RWPE2 (cell line): Measurements from ENCODE around the gene KCNA2.

ENCODE experiments used
- ATAC-seq: fragments of 200-7000 bp; cut with Tn5 transposase; 3 replicates; pipeline ENCODE4 v1.9.1; 2021; ENCODE audit warnings: low read depth
- DNase-seq: peaks from one replicate; pipeline ENCODE4 v3.0.0-alpha.2; 2020; ENCODE audit warnings: low spot score
- H3K27ac ChIP-seq: fragments of 450-650 bp; 2 replicates; pipeline ENCODE4 v1.5.1; 2017; ENCODE audit warnings: mild to moderate bottlenecking; ENCODE audit not compliant: poor library complexity, severe bottlenecking
- H3K27me3 ChIP-seq: fragments of 250-450 bp; sonication (Bioruptor Pico); 2 replicates; pipeline ENCODE4 v1.5.1; 2021; ENCODE audit warnings: mild to moderate bottlenecking, moderate library complexity; ENCODE audit not compliant: insufficient read depth, poor library complexity, severe bottlenecking
- H3K36me3 ChIP-seq: fragments of 250-450 bp; sonication (Bioruptor Pico); 2 replicates; pipeline ENCODE4 v1.5.1; 2020; ENCODE audit warnings: low read depth, mild to moderate bottlenecking, moderate library complexity
- H3K4me1 ChIP-seq: fragments of 250-450 bp; sonication (Bioruptor Pico); 2 replicates; pipeline ENCODE4 v1.5.1; 2021; ENCODE audit warnings: mild to moderate bottlenecking, moderate library complexity; ENCODE audit not compliant: insufficient read depth, poor library complexity, severe bottlenecking
- H3K4me3 ChIP-seq: fragments of 250-450 bp; sonication (Bioruptor Pico); 2 replicates; pipeline ENCODE4 v1.5.1; 2021; ENCODE audit warnings: mild to moderate bottlenecking, moderate library complexity; ENCODE audit not compliant: severe bottlenecking
- H3K9me3 ChIP-seq: fragments of 250-450 bp; sonication (Bioruptor Pico); 2 replicates; pipeline ENCODE4 v1.5.1; 2021; ENCODE audit warnings: mild to moderate bottlenecking, moderate library complexity; ENCODE audit not compliant: severe bottlenecking
- TF ChIP-seq, protein P1 (sequence below): fragments of 450-650 bp; IDR thresholded peaks from one replicate; pipeline ENCODE4 v1.5.1; 2017; ENCODE audit warnings: mild to moderate bottlenecking, moderate library complexity; ENCODE audit not compliant: poor library complexity, severe bottlenecking

KCNA2 gene

DNA sequence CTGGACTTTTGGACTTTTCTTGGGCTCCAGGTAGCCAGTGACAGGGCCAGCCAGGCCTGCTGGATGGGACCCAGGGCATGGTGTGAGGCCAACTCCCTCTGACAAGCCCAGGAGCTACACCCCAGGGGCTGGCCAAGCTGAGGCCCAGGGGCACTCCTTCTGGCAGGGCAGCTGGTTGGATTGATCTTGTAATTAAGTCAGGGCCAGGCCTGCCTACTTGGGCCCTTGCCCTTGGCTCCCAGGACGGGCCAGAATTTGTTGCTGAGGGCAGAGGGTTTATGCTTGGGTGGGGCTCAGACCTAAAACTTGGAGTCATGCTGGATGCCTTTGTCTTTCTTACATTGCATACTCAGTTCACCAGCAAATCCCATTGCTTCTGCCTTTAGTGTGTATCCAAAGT lies 20.7 kb downstream of the KCNA2 start:
- no peak for DNase-seq
- ATAC-seq: no peak
- H3K36me3 ChIP-seq: no peaks in the 10 kb centered on the region
- no peak overlapping the region for H3K4me3 ChIP-seq
- H3K9me3 ChIP-seq: no peaks in the 10 kb centered on the region
- no peaks in the 10 kb centered on the region for H3K4me1 ChIP-seq
- H3K27ac ChIP-seq: no peak overlapping the region
- TF ChIP-seq, protein P1, sequence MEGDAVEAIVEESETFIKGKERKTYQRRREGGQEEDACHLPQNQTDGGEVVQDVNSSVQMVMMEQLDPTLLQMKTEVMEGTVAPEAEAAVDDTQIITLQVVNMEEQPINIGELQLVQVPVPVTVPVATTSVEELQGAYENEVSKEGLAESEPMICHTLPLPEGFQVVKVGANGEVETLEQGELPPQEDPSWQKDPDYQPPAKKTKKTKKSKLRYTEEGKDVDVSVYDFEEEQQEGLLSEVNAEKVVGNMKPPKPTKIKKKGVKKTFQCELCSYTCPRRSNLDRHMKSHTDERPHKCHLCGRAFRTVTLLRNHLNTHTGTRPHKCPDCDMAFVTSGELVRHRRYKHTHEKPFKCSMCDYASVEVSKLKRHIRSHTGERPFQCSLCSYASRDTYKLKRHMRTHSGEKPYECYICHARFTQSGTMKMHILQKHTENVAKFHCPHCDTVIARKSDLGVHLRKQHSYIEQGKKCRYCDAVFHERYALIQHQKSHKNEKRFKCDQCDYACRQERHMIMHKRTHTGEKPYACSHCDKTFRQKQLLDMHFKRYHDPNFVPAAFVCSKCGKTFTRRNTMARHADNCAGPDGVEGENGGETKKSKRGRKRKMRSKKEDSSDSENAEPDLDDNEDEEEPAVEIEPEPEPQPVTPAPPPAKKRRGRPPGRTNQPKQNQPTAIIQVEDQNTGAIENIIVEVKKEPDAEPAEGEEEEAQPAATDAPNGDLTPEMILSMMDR: no peak
- peaks cover 4% of the 10 kb centered on the region for H3K27me3 ChIP-seq

DNA sequence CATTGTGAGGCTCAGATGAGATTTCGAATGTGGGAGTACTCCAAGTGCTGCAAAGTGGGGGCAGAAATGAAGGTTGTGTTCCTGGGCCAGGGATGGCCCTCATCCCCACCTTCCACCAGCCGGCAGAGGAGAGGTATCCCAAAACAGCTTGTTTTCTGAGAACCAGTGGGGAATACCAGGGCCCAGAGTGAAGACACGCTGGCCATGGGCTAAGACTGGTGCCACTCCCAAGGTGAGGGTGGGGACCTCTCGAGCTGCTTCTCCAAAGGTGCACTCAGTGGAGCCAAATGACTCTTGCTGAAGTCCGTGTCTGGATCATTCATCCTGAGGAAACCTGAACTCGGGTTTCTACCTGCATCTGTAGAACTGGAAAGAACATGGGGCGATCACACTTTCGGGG lies 22.1 kb downstream of the KCNA2 start:
- no peak overlapping the region for H3K27ac ChIP-seq
- H3K36me3 ChIP-seq: no peaks in the 10 kb centered on the region
- ATAC-seq (no peak), DNase-seq (no peak)
- H3K9me3 ChIP-seq: no peaks in the 10 kb centered on the region
- TF ChIP-seq, protein P1: no peak
- H3K4me3 ChIP-seq: no peak overlapping the region
- no peaks in the 10 kb centered on the region for H3K4me1 ChIP-seq
- peaks cover 4% of the 10 kb centered on the region for H3K27me3 ChIP-seq

DNA sequence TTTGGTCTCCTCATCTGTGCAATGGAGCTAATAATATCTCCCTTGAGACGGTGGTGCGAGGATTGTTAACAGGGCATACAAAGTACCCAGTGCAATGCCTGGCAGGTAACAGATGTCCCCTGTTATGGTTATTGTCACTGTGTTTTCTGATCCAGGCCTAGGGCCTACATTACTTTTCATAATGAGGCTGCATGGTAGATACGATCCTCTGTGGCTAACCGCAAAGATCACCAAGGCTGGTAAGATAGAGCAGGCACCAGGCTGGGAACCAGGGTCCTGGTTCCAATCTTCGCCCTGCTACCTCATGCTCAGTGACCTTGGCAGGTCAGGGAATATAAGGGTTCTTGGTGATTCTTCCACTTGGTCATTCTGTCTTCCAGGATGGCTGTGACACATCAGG lies 22.7 kb downstream of the KCNA2 start:
- TF ChIP-seq, protein P1: no peak
- ATAC-seq (no peak), DNase-seq (no peak)
- H3K9me3 ChIP-seq: no peaks in the 10 kb centered on the region
- H3K36me3 ChIP-seq: no peaks in the 10 kb centered on the region
- H3K27me3 ChIP-seq: peaks cover 4% of the 10 kb centered on the region
- H3K4me3 ChIP-seq: no peak overlapping the region
- no peaks in the 10 kb centered on the region for H3K4me1 ChIP-seq
- no peak overlapping the region for H3K27ac ChIP-seq

DNA sequence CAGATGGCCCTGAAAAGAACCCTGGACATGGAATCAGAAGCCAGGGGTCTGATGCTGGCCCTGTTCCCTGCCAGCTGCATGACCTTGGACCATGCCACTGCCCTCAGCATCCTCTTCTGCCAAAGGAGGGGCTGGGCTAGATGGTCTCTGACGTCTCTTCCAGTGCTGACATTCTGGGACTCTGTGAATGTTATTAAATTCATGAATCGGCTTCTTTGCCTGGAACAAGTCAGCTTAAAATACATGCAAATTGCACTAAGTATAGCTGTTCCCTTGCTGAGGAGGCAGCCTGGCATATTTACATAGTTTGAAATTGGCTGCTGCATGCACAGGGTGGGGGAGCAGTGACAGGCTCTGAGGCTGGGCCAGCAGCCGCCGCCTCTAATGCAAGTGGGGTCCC lies 23.8 kb downstream of the KCNA2 start:
- DNase-seq: no peak
- no peak for ATAC-seq
- H3K36me3 ChIP-seq: no peaks in the 10 kb centered on the region
- TF ChIP-seq, protein P1: no peak
- peaks cover 6% of the 10 kb centered on the region for H3K27me3 ChIP-seq
- H3K4me1 ChIP-seq: no peaks in the 10 kb centered on the region
- H3K4me3 ChIP-seq: no peak overlapping the region
- no peaks in the 10 kb centered on the region for H3K9me3 ChIP-seq
- no peak overlapping the region for H3K27ac ChIP-seq

DNA sequence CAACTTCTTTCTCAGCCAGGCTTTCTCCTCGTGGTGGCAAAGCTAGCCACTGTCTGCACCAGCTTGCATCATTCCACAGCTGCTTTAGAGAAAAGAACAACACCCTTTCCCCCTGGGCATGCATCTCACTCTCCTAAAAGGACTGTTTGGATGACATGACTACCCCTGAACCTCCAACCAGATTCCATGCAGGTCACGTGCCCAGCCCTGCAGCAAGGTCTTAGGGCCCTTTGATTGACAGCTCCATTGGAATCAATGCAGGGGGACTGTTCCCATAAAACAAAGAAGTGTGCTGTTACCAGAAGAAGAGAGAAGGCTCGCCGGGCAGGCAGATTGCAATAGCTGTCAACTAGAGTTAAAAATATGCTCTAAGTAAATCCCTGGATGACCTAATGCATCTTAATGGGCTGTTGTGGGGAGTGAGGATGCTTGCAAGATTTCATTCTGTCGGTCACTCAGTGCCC lies 24.4 kb downstream of the KCNA2 start:
- Histone ChIP-seq H3K9me3 (no peaks in the 10 kb centered on the region), H3K27ac (no peak overlapping the region), H3K4me3 (no peak overlapping the region), H3K4me1 (no peaks in the 10 kb centered on the region), H3K27me3 (peaks cover 12% of the 10 kb centered on the region), H3K36me3 (no peaks in the 10 kb centered on the region)
- no peak for ATAC-seq
- no peak for DNase-seq
- TF ChIP-seq, protein P1: no peak
